Renal cortex interstitium (tissue), 11 donors: ENCODE measurements around the gene PAK2. TPM values are rescaled to one million over a fixed set of nuclear protein-coding genes. Genes with fewer than 3 reads are reported as not detected.
"Not testable (repeated sequence)": the region's sequence is repeated elsewhere in the genome, so short reads cannot be mapped to it uniquely, and the experiment has no call there.

Experiments used
- DNase-seq, 11 donors: peaks; one replicate each; pipeline ENCODE4 v3.0.0-alpha.2; 2013; ENCODE audit warnings: low read depth in 9 of 11, low spot score in 4 of 11; ENCODE audit errors: extremely low read depth in 1 of 11
- polyA plus RNA-seq, 3 donors: library from polyadenylated mRNA; unstranded; fragments of 120-200 nt; gene quantifications; one replicate each; pipeline ENCODE4 v1.2.1, GENCODE V29; 2013; ENCODE audit not compliant: insufficient read length in 3 of 3

The PAK2 gene
- polyA plus RNA-seq, 3 donors: 60.8 to 88.7 (median 82.6) TPM

GRCh38 chr3:196810963-196811581 is 71.4 kb downstream of the PAK2 start:
- no peak for DNase-seq

GRCh38 chr3:196812853-196813252 is 73.2 kb downstream of the PAK2 start:
- no peak for DNase-seq

DNA sequence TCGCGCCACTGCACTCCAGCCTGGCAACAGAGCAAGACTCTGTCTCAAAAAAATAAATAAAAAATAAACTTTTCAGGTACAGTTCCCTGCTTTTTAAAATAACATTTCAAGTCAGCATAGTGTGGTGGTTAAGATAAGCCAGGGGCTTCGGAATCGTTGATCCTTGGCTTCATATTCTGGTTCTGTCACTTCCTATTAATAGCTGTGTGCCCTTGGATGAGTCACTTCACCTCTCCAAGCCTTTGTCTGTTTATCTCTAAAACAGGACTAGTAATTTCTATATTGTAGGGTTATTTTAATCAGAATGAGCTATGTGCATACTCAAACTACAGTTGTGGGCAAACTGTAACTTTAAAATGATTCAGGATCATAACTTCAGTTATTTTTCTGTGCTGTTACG is 74.2 kb downstream of the PAK2 start:
- DNase-seq: no peak

GRCh38 chr3:196821806-196822355 is 82.2 kb downstream of the PAK2 start:
- DNase-seq: no peak

- DNase-seq: not testable (repeated sequence)
Observed at GRCh38 chr3:196829651-196830050, 90.0 kb downstream of the PAK2 start.

DNA sequence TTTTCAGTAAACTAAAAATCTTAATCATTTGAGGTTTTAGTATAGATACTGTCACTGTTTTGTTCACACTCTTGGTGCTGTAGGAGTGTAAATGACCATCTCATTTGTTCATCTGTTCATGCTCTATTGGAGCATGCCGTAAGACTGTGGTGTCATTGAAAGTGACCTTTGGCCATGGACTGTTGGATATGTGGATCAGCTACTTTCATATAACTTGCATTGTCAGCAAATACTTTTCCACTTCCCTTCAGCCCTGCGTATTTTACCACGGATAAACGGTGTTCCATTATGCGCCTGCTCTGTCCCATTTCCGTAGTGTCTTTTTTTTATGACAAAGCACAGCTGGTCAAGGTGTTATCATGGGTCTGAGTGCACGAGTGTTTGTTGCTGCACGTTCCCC is 95.4 kb downstream of the PAK2 start:
- DNase-seq: peak in 6 of 11 donors; percentile 12 to 64 (median 37)

- DNase-seq: not testable (repeated sequence)
Observed at GRCh38 chr3:196836626-196837025, 97.0 kb downstream of the PAK2 start.

- DNase-seq: peak in 1 of 11 donors; percentile 12
Observed at GRCh38 chr3:196837819-196838420, 98.3 kb downstream of the PAK2 start.

GRCh38 chr3:196839351-196839750 is 99.7 kb downstream of the PAK2 start:
- not testable (repeated sequence) for DNase-seq

- DNase-seq: no peak
Observed at GRCh38 chr3:196842567-196843434, 103.1 kb downstream of the PAK2 start.

GRCh38 chr3:196843435-196844110 is 103.9 kb downstream of the PAK2 start:
- DNase-seq: no peak

DNA sequence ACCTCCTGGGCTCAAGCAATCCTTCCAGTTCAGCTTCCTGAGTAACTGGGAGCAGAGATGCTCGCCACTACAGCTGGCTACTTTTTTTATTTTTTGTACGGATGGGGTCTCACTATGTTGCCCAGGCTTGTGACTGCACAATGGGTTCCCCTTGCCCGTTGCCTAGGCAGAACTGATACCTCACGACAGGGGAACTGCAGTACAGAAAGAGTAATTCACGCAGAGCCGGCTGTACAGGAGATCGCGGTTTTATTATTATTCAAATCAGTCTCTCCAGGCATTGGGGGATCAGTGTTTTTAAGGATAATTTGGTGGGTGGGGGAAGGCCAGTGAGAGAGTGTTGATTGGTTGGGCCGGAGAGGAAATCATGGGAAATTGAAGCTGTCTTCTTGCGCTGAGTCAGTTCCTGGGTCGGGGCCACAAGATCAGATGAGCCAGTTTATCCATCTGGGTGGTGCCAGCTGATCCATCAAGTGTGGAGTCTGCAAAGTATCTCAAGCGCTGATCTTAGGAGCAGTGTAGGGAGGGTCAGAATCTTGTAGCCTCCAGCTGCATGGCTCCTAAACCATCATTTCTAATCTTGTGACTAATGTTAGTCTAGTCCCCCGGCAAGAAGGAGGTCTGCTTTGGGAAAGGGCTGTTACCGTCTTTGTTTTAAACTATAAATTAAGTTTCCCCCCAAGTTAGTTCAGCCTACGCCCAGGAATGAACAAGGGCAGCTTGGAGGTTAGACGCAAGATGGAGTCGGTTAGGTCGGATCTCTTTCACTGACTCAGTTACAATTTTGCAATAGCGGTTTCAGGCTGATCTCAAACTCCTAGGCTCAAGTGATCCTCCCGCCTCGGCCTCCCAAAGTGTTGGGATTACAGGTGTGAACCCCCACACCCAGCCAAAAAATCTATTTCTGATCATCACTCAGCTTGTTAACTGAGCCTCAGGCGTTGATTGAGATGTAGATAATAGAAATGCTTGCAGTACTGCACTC is 104.9 kb downstream of the PAK2 start:
- DNase-seq: not testable (repeated sequence)

DNA sequence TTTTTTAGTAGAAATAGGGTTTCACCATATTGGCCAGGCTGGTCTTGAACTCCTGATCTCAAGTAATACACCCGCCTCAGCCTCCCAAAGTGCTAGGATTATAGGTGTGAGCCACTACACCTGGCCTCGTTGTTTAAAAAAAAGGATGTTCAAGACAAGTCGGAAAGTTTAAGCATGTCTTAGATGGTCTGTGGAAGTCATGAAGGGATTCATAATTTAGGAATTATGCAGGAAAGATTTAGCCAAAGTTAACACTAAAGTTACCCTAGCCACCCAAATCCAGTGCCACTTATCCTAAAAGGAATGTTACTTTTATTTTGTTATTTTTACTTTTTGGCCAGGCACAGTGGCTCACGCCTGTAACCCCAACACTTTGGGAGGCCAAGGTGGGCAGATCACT is 108.7 kb downstream of the PAK2 start:
- not testable (repeated sequence) for DNase-seq

- no peak for DNase-seq
Observed at GRCh38 chr3:196849180-196849741, 109.6 kb downstream of the PAK2 start.

DNA sequence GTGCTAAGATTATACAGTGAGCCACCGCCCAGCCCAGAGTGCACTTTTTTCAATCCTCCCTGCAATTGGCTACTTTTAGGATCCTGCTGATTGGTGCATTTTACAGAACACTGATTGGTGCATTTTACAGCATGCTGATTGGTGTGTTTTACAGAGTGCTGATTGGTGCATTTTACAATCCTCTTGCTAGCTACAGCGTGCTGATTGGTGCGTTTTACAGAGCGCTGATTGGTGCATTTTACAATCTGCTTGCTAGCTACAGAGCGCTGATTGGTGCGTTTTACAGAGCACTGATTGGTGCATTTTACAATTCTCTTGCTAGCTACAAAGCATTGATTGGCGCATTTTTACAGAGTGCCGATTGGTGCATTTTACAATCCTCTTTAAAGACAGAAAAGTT is 123.3 kb downstream of the PAK2 start:
- DNase-seq: not testable (repeated sequence)

- DNase-seq: peak in 2 of 11 donors; percentile 8 to 20
Observed at GRCh38 chr3:196867155-196867506, 127.5 kb downstream of the PAK2 start.

GRCh38 chr3:196867507-196868296 is 128.0 kb downstream of the PAK2 start, which contains the start of gene SENP5:
Gene SENP5, plus strand, starts transcription at chr3:196867920. Its CDS starts 17,262 bp downstream, at chr3:196885182.
- DNase-seq: peak; percentile 80 to 91 (median 88)
